H9 (cell line): ENCODE results near the gene MXRA7. TPM values are rescaled to one million over a fixed set of nuclear protein-coding genes. Genes with fewer than 3 reads are reported as not detected.
A peak's percentile ranks its signal among the peaks of the same experiment; 100 is the strongest.

Experiments used
- DNase-seq: peaks from one replicate; pipeline ENCODE4 v3.0.0-alpha.2; 2017
- H2AFZ ChIP-seq: one replicate; pipeline ENCODE4 v1.6.1; 2013; ENCODE audit warnings: mild to moderate bottlenecking, low read length, control low read depth, moderate library complexity
- H2AK5ac ChIP-seq: 2 replicates; pipeline ENCODE4 v1.6.1; 2013; ENCODE audit warnings: low read length, control low read depth, mixed read lengths; ENCODE audit not compliant: insufficient read length
- H2BK120ac ChIP-seq: one replicate; pipeline ENCODE4 v1.6.1; 2013; ENCODE audit warnings: low read depth, mild to moderate bottlenecking, low read length, control low read depth, inconsistent platforms; ENCODE audit not compliant: poor library complexity, severe bottlenecking
- H2BK12ac ChIP-seq: 2 replicates; pipeline ENCODE4 v1.6.1; 2013; ENCODE audit warnings: low read length, control low read depth, mixed read lengths, low read depth; ENCODE audit not compliant: insufficient read length
- H2BK15ac ChIP-seq: 2 replicates; pipeline ENCODE4 v1.6.1; 2013; ENCODE audit warnings: low read depth, low read length, control low read depth
- H2BK20ac ChIP-seq: one replicate; pipeline ENCODE4 v1.6.1; 2013; ENCODE audit warnings: low read depth, mild to moderate bottlenecking, low read length, control low read depth, inconsistent platforms; ENCODE audit not compliant: poor library complexity, severe bottlenecking
- H2BK5ac ChIP-seq: 2 replicates; pipeline ENCODE4 v1.6.1; 2013; ENCODE audit warnings: low read length, control low read depth, mixed read lengths; ENCODE audit not compliant: insufficient read length
- H3K14ac ChIP-seq: 2 replicates; pipeline ENCODE4 v1.6.1; 2013; ENCODE audit warnings: low read length, control low read depth; ENCODE audit not compliant: insufficient read depth
- H3K18ac ChIP-seq: 2 replicates; pipeline ENCODE4 v1.6.1; 2013; ENCODE audit warnings: low read depth, mild to moderate bottlenecking, mixed read lengths, low read length, control low read depth; ENCODE audit not compliant: insufficient read length
- H3K23ac ChIP-seq: 2 replicates; pipeline ENCODE4 v1.6.1; 2013; ENCODE audit warnings: low read length, control low read depth, mixed read lengths, low read depth; ENCODE audit not compliant: insufficient read length
- H3K23me2 ChIP-seq: 2 replicates; pipeline ENCODE4 v1.6.1; 2013; ENCODE audit warnings: low read depth, mild to moderate bottlenecking, mixed read lengths, low read length, control low read depth; ENCODE audit not compliant: insufficient read length, poor library complexity, severe bottlenecking
- H3K27ac ChIP-seq: 2 replicates; pipeline ENCODE4 v1.5.1; 2013; ENCODE audit warnings: low read length, control low read depth, mixed read lengths, low read depth; ENCODE audit not compliant: insufficient read length
- H3K27me3 ChIP-seq: 2 replicates; pipeline ENCODE4 v1.6.1; 2013; ENCODE audit warnings: low read length, control low read depth, inconsistent platforms; ENCODE audit not compliant: insufficient read depth
- H3K4ac ChIP-seq: 2 replicates; pipeline ENCODE4 v1.6.1; 2013; ENCODE audit warnings: low read depth, mild to moderate bottlenecking, control low read depth, inconsistent platforms, low read length, moderate library complexity
- H3K4me1 ChIP-seq: 2 replicates; pipeline ENCODE4 v1.6.1; 2013; ENCODE audit warnings: low read length, control low read depth, inconsistent platforms; ENCODE audit not compliant: insufficient read depth
- H3K4me2 ChIP-seq: 2 replicates; pipeline ENCODE4 v1.6.1; 2013; ENCODE audit warnings: low read length, control low read depth, mixed read lengths; ENCODE audit not compliant: insufficient read length, insufficient read depth
- H3K56ac ChIP-seq: 2 replicates; pipeline ENCODE4 v1.6.1; 2013; ENCODE audit warnings: low read depth, mild to moderate bottlenecking, mixed read lengths, low read length, control low read depth; ENCODE audit not compliant: insufficient read length
- H3K79me1 ChIP-seq: 2 replicates; pipeline ENCODE4 v1.6.1; 2013; ENCODE audit warnings: low read depth, mild to moderate bottlenecking, moderate library complexity, low read length, control low read depth, inconsistent platforms; ENCODE audit not compliant: insufficient read depth, poor library complexity, severe bottlenecking
- H3K79me2 ChIP-seq: 2 replicates; pipeline ENCODE4 v1.6.1; 2013; ENCODE audit warnings: low read length, control low read depth, inconsistent platforms; ENCODE audit not compliant: insufficient read depth
- H3K9ac ChIP-seq: 2 replicates; pipeline ENCODE4 v1.6.1; 2013; ENCODE audit warnings: low read length, control low read depth, mixed read lengths; ENCODE audit not compliant: insufficient read length; ENCODE audit errors: extremely low read depth
- H3K9me3 ChIP-seq: one replicate; pipeline ENCODE4 v1.6.1; 2013; ENCODE audit warnings: low read depth, low read length, inconsistent platforms; ENCODE audit not compliant: control insufficient read depth
- H3T11ph ChIP-seq: one replicate; pipeline ENCODE4 v1.6.1; 2013; ENCODE audit warnings: mild to moderate bottlenecking, low read length, control low read depth, inconsistent platforms
- H4K20me1 ChIP-seq: one replicate; pipeline ENCODE4 v1.6.1; 2013; ENCODE audit not compliant: control insufficient read depth, insufficient read length, insufficient read depth
- H4K5ac ChIP-seq: 2 replicates; pipeline ENCODE4 v1.6.1; 2013; ENCODE audit warnings: low read depth, mild to moderate bottlenecking, mixed read lengths, low read length, control low read depth; ENCODE audit not compliant: insufficient read length
- H4K8ac ChIP-seq: replicated peaks from 2 replicates; pipeline ENCODE4 v1.6.1; 2013; ENCODE audit warnings: low read length, control low read depth, mixed read lengths, low read depth; ENCODE audit not compliant: insufficient read length
- H4K91ac ChIP-seq: 2 replicates; pipeline ENCODE4 v1.6.1; 2013; ENCODE audit warnings: low read depth, mild to moderate bottlenecking, moderate library complexity, mixed read lengths, low read length, control low read depth; ENCODE audit not compliant: insufficient read length
- H3K27ac Mint-ChIP-seq, 3 experiments: 2 replicates in 2 of 3; 3 replicates in 1 of 3; pipeline ENCODE4 v1.8.0; 2020 to 2021; ENCODE audit warnings: mixed read lengths in 3 of 3, mild to moderate bottlenecking in 1 of 3, moderate library complexity in 1 of 3
- H3K27me3 Mint-ChIP-seq: 2 replicates; pipeline ENCODE4 v1.8.0; 2021; ENCODE audit warnings: low read depth, mild to moderate bottlenecking, moderate library complexity, mixed read lengths
- H3K36me3 Mint-ChIP-seq, 3 experiments: 2 replicates in 2 of 3; 3 replicates in 1 of 3; pipeline ENCODE4 v1.8.0; 2020 to 2021; ENCODE audit warnings: low read depth in 3 of 3, mixed read lengths in 3 of 3; ENCODE audit not compliant: insufficient read depth in 1 of 3
- H3K4me1 Mint-ChIP-seq, 2 experiments: 2 replicates each; pipeline ENCODE4 v1.8.0; 2020; ENCODE audit warnings: mixed read lengths in 2 of 2
- H3K4me3 Mint-ChIP-seq, 2 experiments: 2 replicates in 1 of 2; 3 replicates in 1 of 2; pipeline ENCODE4 v1.8.0; 2020 to 2021; ENCODE audit warnings: mild to moderate bottlenecking in 2 of 2, mixed read lengths in 2 of 2, moderate library complexity in 1 of 2
- H3K9me3 Mint-ChIP-seq, 2 experiments: 2 replicates in 1 of 2; 3 replicates in 1 of 2; pipeline ENCODE4 v1.8.0; 2020; ENCODE audit warnings: mild to moderate bottlenecking in 2 of 2, mixed read lengths in 2 of 2, moderate library complexity in 1 of 2
- CTCF ChIP-seq: fragments of 200-600 bp; sonication (generic); conservative IDR thresholded peaks from 3 replicates; pipeline ENCODE4 v1.8.0; 2021; ENCODE audit warnings: antibody characterized with exemption, mild to moderate bottlenecking
- WGBS: extraction: QIAGEN DNeasy Blood & Tissue Kit; methylation state at CpG from one replicate; pipeline ENCODE4 v1.1.7; 2013; ENCODE audit warnings: missing lambda C conversion rate, low lambda C conversion rate, mixed read lengths; ENCODE audit not compliant: insufficient read length; ENCODE audit errors: extremely low coverage; 5-methylcytosine and 5-hydroxymethylcytosine counted together
- total RNA-seq: library from RNA; stranded (reverse); gene quantifications from 2 replicates; pipeline ENCODE4 v1.2.1, GENCODE V29; 2021

The MXRA7 gene
- total RNA-seq, 1 experiment from 2014 or later = 28.2 TPM

- H3K79me2 ChIP-seq = peaks cover 9% of the 10 kb centered on the region; the same call in 1 of the 2 replicates
Observed at GRCh38 chr17:76727745-76728456, 17.1 kb upstream of the MXRA7 start.

More at GRCh38 chr17:76727745-76728456, 17.1 kb upstream of the MXRA7 start:
- H3K9ac ChIP-seq = peak overlapping the region; percentile 95
- no peak overlapping the region for H3K27ac ChIP-seq
- H3K23ac ChIP-seq = no peak overlapping the region
- no peaks in the 10 kb centered on the region for H3K4me1 ChIP-seq
- no peak overlapping the region for H2BK15ac ChIP-seq
- H3K18ac ChIP-seq = no peak overlapping the region
- no peak for TF ChIP-seq CTCF
- Mint-ChIP-seq H3K4me1 (peaks cover 14 to 15% of the 10 kb centered on the region in 2 experiments), H3K4me3 (peak overlapping the region; percentile 88 to 92), H3K27ac (peak overlapping the region; percentile 48 to 85 (median 84); a peak in 3 of 7 replicates), H3K27me3 (no peaks in the 10 kb centered on the region), H3K9me3 (no peaks in the 10 kb centered on the region), H3K36me3 (peaks cover 11 to 51% (median 30%) of the 10 kb centered on the region in 3 experiments; a peak in 6 of 7 replicates)
- no peak overlapping the region for H3K14ac ChIP-seq
- no peak overlapping the region for H3T11ph ChIP-seq
- H3K79me1 ChIP-seq = peaks cover 11% of the 10 kb centered on the region
- no peak overlapping the region for H3K56ac ChIP-seq
- no peak overlapping the region for H2BK12ac ChIP-seq
- no peak overlapping the region for H2BK20ac ChIP-seq
- no peak overlapping the region for H4K91ac ChIP-seq
- H2BK120ac ChIP-seq = no peak overlapping the region
- H3K23me2 ChIP-seq = peaks cover 13% of the 10 kb centered on the region
- no peak overlapping the region for H4K5ac ChIP-seq
- H2AK5ac ChIP-seq = no peak overlapping the region
- H3K4me2 ChIP-seq = peak overlapping the region; percentile 94
- no peak overlapping the region for H4K8ac ChIP-seq
- H2BK5ac ChIP-seq = no peak overlapping the region
- no peaks in the 10 kb centered on the region for H3K9me3 ChIP-seq
- no peak for DNase-seq
- no peak overlapping the region for H3K4ac ChIP-seq
- no peak overlapping the region for H2AFZ ChIP-seq
- no CpG with 5 or more reads among the region's 18 CpGs for WGBS
- no peaks in the 10 kb centered on the region for H4K20me1 ChIP-seq
- H3K27me3 ChIP-seq = no peaks in the 10 kb centered on the region
